ENCODE results near the gene ATP6V0C. TPM values are rescaled to one million over a fixed set of nuclear protein-coding genes. Genes with fewer than 3 reads are reported as not detected.

Gene ATP6V0C
- total and polyA plus RNA-seq, 2 of the 8 experiments (the other 6 are each of a cell fraction or from before 2014, with no cell fraction given) = 125 to 176 TPM

DNA sequence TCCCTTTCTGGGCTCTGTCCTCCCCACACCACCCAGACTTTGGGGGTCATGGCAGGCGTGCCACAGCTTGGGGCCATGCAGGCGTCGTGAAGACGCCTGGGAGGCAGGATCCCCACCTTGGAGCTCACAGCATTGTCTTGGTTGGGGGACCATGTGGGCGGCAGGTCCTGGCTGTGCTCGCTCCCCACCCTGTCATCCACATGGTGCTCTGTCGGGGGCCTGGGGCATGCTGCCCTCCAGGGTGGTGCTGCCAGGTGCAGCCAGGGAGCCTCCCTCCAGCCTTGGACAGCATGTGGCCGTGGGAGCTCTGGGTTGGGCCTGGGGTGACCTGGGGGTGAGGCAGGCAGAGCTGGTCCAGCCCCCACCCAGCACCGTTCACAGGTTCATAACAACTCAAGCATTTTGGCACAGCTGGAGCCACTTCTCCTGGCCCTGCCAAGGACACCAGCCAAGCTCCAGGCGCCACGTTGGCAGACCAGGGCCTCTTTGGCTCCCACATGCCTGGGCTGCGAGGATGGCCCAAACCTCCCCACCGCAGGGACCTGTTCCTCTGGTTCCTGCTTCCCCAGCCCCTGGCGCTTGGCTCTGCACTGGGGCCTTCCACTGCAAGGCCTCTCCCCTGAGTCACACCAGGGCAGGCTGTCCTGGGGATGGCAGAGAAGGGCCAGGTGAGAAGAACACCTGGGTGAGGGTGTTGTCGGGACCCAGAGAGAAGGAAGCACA is 15.1 kb upstream of the ATP6V0C start:
- no peak overlapping the region for H2BK20ac ChIP-seq (ENCODE audit: low read length)
- no peaks in the 10 kb centered on the region for H3K23me2 ChIP-seq (ENCODE audit: low read depth, low read length)
- H3K9ac ChIP-seq (replicated peaks in 1 of 4; ENCODE audit: extremely low read depth in 1 of 4, low read depth in 3 of 4, low read length in 3 of 4) = no peak overlapping the region
- DNase-seq (ENCODE audit: low read depth in 1 of 2, low spot score in 2 of 2) (no peak), FAIRE-seq (no peak)
- H2AK5ac ChIP-seq (ENCODE audit: low read depth, low read length) = no peak overlapping the region
- H3K27ac ChIP-seq (ENCODE audit: low read depth, low read length) = no peak overlapping the region
- no peak overlapping the region for H3K4me2 ChIP-seq (ENCODE audit: insufficient read depth in 1 of 2, low read depth in 2 of 2, low read length in 2 of 2)
- ChIA-PET POLR2A (ENCODE audit: partially characterized antibody) (no interaction called here), CTCF (ENCODE audit: partially characterized antibody) (interaction anchor here (0.5 to 1.3 kb wide), 6 partner anchors 9 to 248 kb away, joined by 3 to 4 read pairs (median 4); partner anchors contain the start of gene ECI1)
- H3K23ac ChIP-seq (ENCODE audit: insufficient read length) = no peak overlapping the region
- H2BK120ac ChIP-seq (replicated peaks; ENCODE audit: low read depth, low read length) = no peak overlapping the region
- no peaks in the 10 kb centered on the region for H3K9me3 ChIP-seq (ENCODE audit: insufficient read depth in 2 of 2, low read depth in 1 of 2, low read length in 1 of 2)
- peaks cover 2 to 4% of the 10 kb centered on the region in 2 experiments for H4K20me1 ChIP-seq (replicated peaks in 1 of 2; ENCODE audit: control insufficient read depth in 1 of 2, insufficient read depth in 2 of 2, low read length in 2 of 2)
- H2BK12ac ChIP-seq (ENCODE audit: low read depth, low read length) = no peak overlapping the region
- H2BK15ac ChIP-seq (ENCODE audit: low read length) = no peak overlapping the region
- 90% methylated on average over 14 of the region's 15 CpGs; no CpG with 5 or more reads in 1 of the 2 experiments for WGBS, 2 experiments (ENCODE audit: extremely low coverage in 1 of 2, insufficient coverage in 1 of 2, insufficient read length in 1 of 2, insufficient replicate concordance in 2 of 2, low coverage in 1 of 2, low lambda C conversion rate in 2 of 2, missing lambda C conversion rate in 1 of 2)
- H3K56ac ChIP-seq (replicated peaks; ENCODE audit: insufficient read length, low read depth, low read length) = no peak overlapping the region
- no peak overlapping the region for H4K8ac ChIP-seq (ENCODE audit: extremely low read depth, insufficient read depth, low read length)
- no peak overlapping the region for H3K14ac ChIP-seq (ENCODE audit: insufficient read length)
- H2AFZ ChIP-seq (ENCODE audit: low read length) = no peak overlapping the region
- no peaks in the 10 kb centered on the region; a peak in 1 of 7 replicates for H3K27me3 ChIP-seq (replicated peaks in 1 of 4; ENCODE audit: control insufficient read depth in 3 of 4, extremely low read depth in 1 of 4, insufficient read depth in 3 of 4, low read length in 3 of 4)
- H4K5ac ChIP-seq (ENCODE audit: insufficient read length, low read depth, low read length) = no peak overlapping the region
- H3K79me1 ChIP-seq (ENCODE audit: low read depth, low read length) = no peaks in the 10 kb centered on the region; the same call in 1 of the 2 replicates
- peaks cover 0 to 15% (median 4%) of the 10 kb centered on the region in 4 experiments; a peak in 4 of 8 replicates for H3K36me3 ChIP-seq (ENCODE audit: control insufficient read depth in 2 of 4, insufficient read depth in 4 of 4, low read length in 3 of 4)
- H3K18ac ChIP-seq (ENCODE audit: extremely low read depth, low read length) = no peak overlapping the region
- no peak overlapping the region for H3K4ac ChIP-seq (replicated peaks; ENCODE audit: insufficient read length, low read depth, low read length)
- peaks cover 0 to 16% (median 9%) of the 10 kb centered on the region in 4 experiments; a peak in 6 of 7 replicates for H3K4me1 ChIP-seq (replicated peaks in 1 of 4; ENCODE audit: control insufficient read depth in 3 of 4, insufficient read depth in 4 of 4, low read length in 3 of 4)
- no peak overlapping the region for H4K91ac ChIP-seq (replicated peaks; ENCODE audit: insufficient read length, low read length)
- no peak overlapping the region for H3K4me3 ChIP-seq (ENCODE audit: extremely low read depth in 1 of 4, insufficient read depth in 2 of 4, low read depth in 3 of 4, low read length in 4 of 4)
- H3K79me2 ChIP-seq (ENCODE audit: control insufficient read depth in 1 of 2, insufficient read depth in 2 of 2, low read length in 2 of 2) = no peaks in the 10 kb centered on the region
- no peak overlapping the region for H2BK5ac ChIP-seq (ENCODE audit: low read depth, low read length)
- TF ChIP-seq EP300 (IDR thresholded peaks at IDR 0.05; ENCODE audit: borderline replicate concordance in 1 of 2, low read depth in 2 of 2, low read length in 2 of 2) = no peak
- no peak for TF ChIP-seq POU5F1 (IDR thresholded peaks at IDR 0.05; ENCODE audit: low read depth, low read length)
- TF ChIP-seq SP2 (IDR thresholded peaks at IDR 0.05; ENCODE audit: low read length) = no peak
- no peak for TF ChIP-seq HDAC6 (IDR thresholded peaks at IDR 0.05; ENCODE audit: low read depth, low read length)
- no peak for TF ChIP-seq TBP (IDR thresholded peaks at IDR 0.05; ENCODE audit: low read depth, low read length)
- TF ChIP-seq TAF7 (optimal IDR thresholded peaks at IDR 0.05; ENCODE audit: borderline replicate concordance, low read depth, low read length) = no peak
- TF ChIP-seq JUND (IDR thresholded peaks at IDR 0.05; ENCODE audit: low read length) = no peak
- TF ChIP-seq RAD21 (IDR thresholded peaks at IDR 0.05 in 1 of 2, conservative IDR thresholded peaks at IDR 0.05 in 1 of 2; ENCODE audit: low read depth in 2 of 2, low read length in 2 of 2) = no peak
- TF ChIP-seq MAFK (IDR thresholded peaks at IDR 0.05; ENCODE audit: low read depth, low read length) = no peak
- TF ChIP-seq FOSL1 (IDR thresholded peaks at IDR 0.05; ENCODE audit: insufficient read depth, low read depth, low read length) = no peak
- TF ChIP-seq CEBPB (IDR thresholded peaks at IDR 0.05; ENCODE audit: low read depth, low read length) = no peak
- TF ChIP-seq, protein P1, sequence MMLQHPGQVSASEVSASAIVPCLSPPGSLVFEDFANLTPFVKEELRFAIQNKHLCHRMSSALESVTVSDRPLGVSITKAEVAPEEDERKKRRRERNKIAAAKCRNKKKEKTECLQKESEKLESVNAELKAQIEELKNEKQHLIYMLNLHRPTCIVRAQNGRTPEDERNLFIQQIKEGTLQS (IDR thresholded peaks at IDR 0.05; ENCODE audit: insufficient read depth, low read depth, low read length) = no peak

Data from H1 (cell line).